B cell (primary cell): Measurements from ENCODE around the gene N4BP2L2. TPM values are rescaled to one million over a fixed set of nuclear protein-coding genes. Genes with fewer than 3 reads are reported as not detected.

ENCODE experiments used
- ATAC-seq: fragments of 200-7000 bp; cut with Tn5 transposase; one replicate; pipeline ENCODE4 v1.10.0; 2021; ENCODE audit warnings: low read depth, mild to moderate bottlenecking, moderate number of reproducible peaks, moderate library complexity
- CTCF ChIA-PET: fragments of 350-600 bp; sonication (Branson Sonifier 250); formaldehyde crosslinking; loops from one replicate; lab custom pipeline; 2021; ENCODE audit warnings: antibody characterized with exemption, inconsistent platforms; lab: Charles Lee
- POLR2A ChIA-PET: fragments of 350-600 bp; sonication (Branson Sonifier 250); formaldehyde crosslinking; loops from one replicate; lab custom pipeline; 2021; ENCODE audit warnings: antibody characterized with exemption; lab: Charles Lee
- DNase-seq: peaks from one replicate; pipeline ENCODE4 v3.0.0; 2013
- H2AFZ ChIP-seq: 2 replicates; pipeline ENCODE4 v1.6.1; 2012; ENCODE audit warnings: mild to moderate bottlenecking, low read depth, low read length; ENCODE audit not compliant: insufficient read depth, poor library complexity, severe bottlenecking
- H3K27ac ChIP-seq, 2 donors: 1 replicate in 1 of 2; 2 replicates in 1 of 2; pipeline ENCODE4 v1.5.1; 2012 to 2013; ENCODE audit warnings: low read length in 2 of 2, mild to moderate bottlenecking in 2 of 2, moderate library complexity in 1 of 2
- H3K27me3 ChIP-seq, 4 experiments: fragments of 200-600 bp in 1 of 4; sonication (generic) in 1 of 4; replicated peaks in 1 of 4; 1 replicate in 2 of 4; 2 replicates in 2 of 4; pipeline versions ENCODE4 v1.6.1 to v1.7.0; 2013 to 2016; ENCODE audit warnings: low read length in 3 of 4, mild to moderate bottlenecking in 2 of 4, mixed read lengths in 1 of 4, moderate library complexity in 1 of 4; ENCODE audit not compliant: insufficient read depth in 4 of 4, control insufficient read depth in 3 of 4; ENCODE audit errors: control extremely low read depth in 1 of 4
- H3K36me3 ChIP-seq, 2 experiments: replicated peaks in 1 of 2; 1 replicate in 1 of 2; 2 replicates in 1 of 2; pipeline versions ENCODE4 v1.6.1 to v1.7.1; 2013; ENCODE audit warnings: low read length in 1 of 2; ENCODE audit not compliant: insufficient read depth in 2 of 2, control insufficient read depth in 1 of 2; ENCODE audit errors: control extremely low read depth in 1 of 2, extremely low read depth in 1 of 2
- H3K4me1 ChIP-seq, 2 donors: fragments of 200-600 bp in 1 of 2; sonication (generic) in 1 of 2; 1 replicate in 1 of 2; 2 replicates in 1 of 2; pipeline versions ENCODE4 v1.5.1 to v1.6.1; 2013 to 2017; ENCODE audit warnings: low read length in 2 of 2; ENCODE audit not compliant: control insufficient read depth in 2 of 2, insufficient read depth in 2 of 2
- H3K4me2 ChIP-seq: replicated peaks from 2 replicates; pipeline ENCODE3; 2012; ENCODE audit warnings: mild to moderate bottlenecking, low read depth, low read length; ENCODE audit not compliant: poor library complexity, severe bottlenecking
- H3K4me3 ChIP-seq, 5 experiments: fragments of 200-600 bp in 1 of 5; sonication (generic) in 1 of 5; 1 replicate in 3 of 5; 2 replicates in 2 of 5; pipeline versions ENCODE4 v1.5.1 to v1.7.0; 2011 to 2016; ENCODE audit warnings: low read length in 4 of 5, mild to moderate bottlenecking in 4 of 5, low read depth in 2 of 5, control low read depth in 1 of 5, moderate library complexity in 1 of 5; ENCODE audit not compliant: insufficient read depth in 1 of 5; ENCODE audit errors: control extremely low read depth in 1 of 5, extremely low read depth in 1 of 5
- H3K79me2 ChIP-seq: fragments of 200-600 bp; sonication (generic); one replicate; pipeline ENCODE4 v1.6.0; 2016; ENCODE audit warnings: low read length; ENCODE audit not compliant: control insufficient read depth, insufficient read depth
- H3K9ac ChIP-seq: fragments of 200-600 bp; sonication (generic); 2 replicates; pipeline ENCODE4 v1.6.1; 2017; ENCODE audit warnings: mild to moderate bottlenecking, low read length, moderate library complexity
- H3K9me3 ChIP-seq, 3 donors: one replicate each; pipeline versions ENCODE4 v1.6.1 to v1.7.1; 2013; ENCODE audit warnings: low read length in 2 of 3; ENCODE audit not compliant: control insufficient read depth in 2 of 3, insufficient read depth in 1 of 3; ENCODE audit errors: control extremely low read depth in 1 of 3
- H4K20me1 ChIP-seq: 2 replicates; pipeline ENCODE4 v1.6.0; 2012; ENCODE audit warnings: mild to moderate bottlenecking, low read length; ENCODE audit not compliant: insufficient read depth, control insufficient read depth, poor library complexity, severe bottlenecking
- H3K27ac Mint-ChIP-seq: one replicate; pipeline ENCODE4 v1.8.0; 2021; ENCODE audit warnings: mixed read lengths
- H3K27me3 Mint-ChIP-seq: one replicate; pipeline ENCODE4 v1.8.0; 2021; ENCODE audit warnings: mixed read lengths
- H3K4me1 Mint-ChIP-seq: one replicate; pipeline ENCODE4 v1.8.0; 2021; ENCODE audit warnings: mixed read lengths
- H3K4me3 Mint-ChIP-seq: one replicate; pipeline ENCODE4 v1.8.0; 2021; ENCODE audit warnings: mixed read lengths
- H3K9me3 Mint-ChIP-seq: one replicate; pipeline ENCODE4 v1.8.0; 2022; ENCODE audit warnings: mixed read lengths; ENCODE audit not compliant: insufficient read depth
- CTCF ChIP-seq: fragments of 200-600 bp; IDR thresholded peaks from one replicate; pipeline ENCODE4 v1.8.0; 2022; ENCODE audit warnings: antibody characterized with exemption, mild to moderate bottlenecking
- EZH2 ChIP-seq: IDR thresholded peaks from 2 replicates; pipeline ENCODE4 v1.6.1; 2012; ENCODE audit warnings: borderline replicate concordance, low read depth, mild to moderate bottlenecking, moderate library complexity, low read length; ENCODE audit not compliant: insufficient read depth, poor library complexity, severe bottlenecking
- WGBS: methylation state at CpG from one replicate; pipeline ENCODE4 v1.1.5; 2013; ENCODE audit warnings: missing lambda C conversion rate; ENCODE audit not compliant: insufficient coverage; 5-methylcytosine and 5-hydroxymethylcytosine counted together
- intact Hi-C: fragments of 100-400 bp; cut with micrococcal nuclease; formaldehyde crosslinking; loops from one replicate; pipeline ENCODE4 v1.10.0; 2022
- polyA plus RNA-seq: library from polyadenylated mRNA; depleted of rRNA; stranded (reverse); fragments of >200 nt; gene quantifications from 2 replicates; pipeline ENCODE4 v1.2.3, GENCODE V29; 2012
- total RNA-seq, 2 donors: library from RNA; stranded (reverse); fragments of 120-200 nt in 1 of 2; gene quantifications; 1 replicate in 1 of 2; 2 replicates in 1 of 2; pipeline versions ENCODE4 v1.2.3 to v1.2.4, GENCODE V29; 2013 to 2022

Gene N4BP2L2
- total and polyA plus RNA-seq, 2 donors (not counting 1 experiment from before 2014, with no cell fraction given): 63.9 to 239 TPM

GRCh38 chr13:32471187-32471922 is 67.2 kb downstream of the N4BP2L2 start:
- H3K9ac ChIP-seq: no peak overlapping the region
- H4K20me1 ChIP-seq: no peaks in the 10 kb centered on the region
- no peaks in the 10 kb centered on the region for H3K79me2 ChIP-seq
- H3K4me3 Mint-ChIP-seq: no peak overlapping the region
- ChIA-PET CTCF (interaction anchor here (5.8 kb wide), 1 partner anchor 110 kb away, joined by 35 read pairs; no protein-coding TSS in a partner anchor), POLR2A (no interaction called here)
- ATAC-seq (no peak), DNase-seq (no peak)
- H3K9me3 ChIP-seq: no peaks in the 10 kb centered on the region
- H3K27me3 ChIP-seq: no peaks in the 10 kb centered on the region
- H3K9me3 Mint-ChIP-seq: no peaks in the 10 kb centered on the region
- H3K4me1 ChIP-seq: no peaks in the 10 kb centered on the region
- H3K27ac Mint-ChIP-seq: no peak overlapping the region
- intact Hi-C loops: no loop called here
- H3K4me3 ChIP-seq: no peak overlapping the region
- TF ChIP-seq EZH2: no peak
- TF ChIP-seq CTCF: no peak
- 87% methylated on average over 10 of the region's 12 CpGs for WGBS
- no peak overlapping the region for H2AFZ ChIP-seq
- H3K27me3 Mint-ChIP-seq: no peaks in the 10 kb centered on the region
- H3K4me2 ChIP-seq: no peak overlapping the region
- no peaks in the 10 kb centered on the region for H3K4me1 Mint-ChIP-seq
- H3K36me3 ChIP-seq: peaks cover 0 to 5% of the 10 kb centered on the region in 2 experiments
- no peak overlapping the region for H3K27ac ChIP-seq

- Histone ChIP-seq H4K20me1 (no peaks in the 10 kb centered on the region), H3K9me3 (no peaks in the 10 kb centered on the region), H3K27ac (no peak overlapping the region), H3K79me2 (no peaks in the 10 kb centered on the region), H3K9ac (no peak overlapping the region), H3K27me3 (no peaks in the 10 kb centered on the region), H3K4me2 (no peak overlapping the region), H3K4me3 (no peak overlapping the region), H3K36me3 (peaks cover 0 to 5% of the 10 kb centered on the region in 2 experiments), H2AFZ (no peak overlapping the region), H3K4me1 (no peaks in the 10 kb centered on the region)
- POLR2A ChIA-PET: no interaction called here
- TF ChIP-seq EZH2 (no peak), CTCF (no peak)
- Mint-ChIP-seq H3K27ac (no peak overlapping the region), H3K4me3 (no peak overlapping the region), H3K9me3 (no peaks in the 10 kb centered on the region), H3K27me3 (no peaks in the 10 kb centered on the region), H3K4me1 (no peaks in the 10 kb centered on the region)
- WGBS: over 99% methylated on average over 5 of the region's 6 CpGs
- intact Hi-C loops: no loop called here
- CTCF ChIA-PET: interaction anchor here (1.2 to 5.8 kb wide), 3 partner anchors 17 to 112 kb away, joined by 3 to 35 read pairs (median 9); no protein-coding TSS in a partner anchor
- ATAC-seq: no peak
- no peak for DNase-seq
Measured at GRCh38 chr13:32468502-32469142, 70.0 kb downstream of the N4BP2L2 start.
